PFSK-1 (cell line): ENCODE measurements around the gene RIT2.

Source experiments
- FOXP2 ChIP-seq: optimal IDR thresholded peaks from 2 replicates; pipeline ENCODE3; 2011; ENCODE audit warnings: borderline replicate concordance, control low read depth, inconsistent platforms; ENCODE audit not compliant: insufficient read depth; ENCODE audit errors: extremely low read length, extremely low read depth
- POLR2AphosphoS5 ChIP-seq: IDR thresholded peaks from 2 replicates; pipeline ENCODE4 v1.6.1; 2012; ENCODE audit warnings: low read depth, mild to moderate bottlenecking, control low read depth, low read length, moderate library complexity
- SIN3A ChIP-seq: IDR thresholded peaks from 2 replicates; pipeline ENCODE4 v1.6.1; 2012; ENCODE audit warnings: mild to moderate bottlenecking, low read length, moderate library complexity, borderline replicate concordance; ENCODE audit not compliant: insufficient read depth
- TAF1 ChIP-seq: IDR thresholded peaks from 2 replicates; pipeline ENCODE4 v1.6.1; 2012; ENCODE audit warnings: low read length, control low read depth, borderline replicate concordance; ENCODE audit not compliant: insufficient read depth
- TF ChIP-seq, protein P1 (sequence below), 2 experiments: IDR thresholded peaks; 2 replicates each; pipeline versions ENCODE4 v1.6.1 to v1.8.0; 2011 to 2012; ENCODE audit warnings: low read depth in 2 of 2, low read length in 2 of 2, control low read depth in 1 of 2, inconsistent platforms in 1 of 2, mild to moderate bottlenecking in 1 of 2, moderate library complexity in 1 of 2; ENCODE audit not compliant: insufficient read depth in 1 of 2

The RIT2 gene

GRCh38 chr18:43158381-43158780, 42.9 kb upstream of the RIT2 start:
- no peak for TF ChIP-seq TAF1
- TF ChIP-seq SIN3A: no peak
- TF ChIP-seq, protein P1, sequence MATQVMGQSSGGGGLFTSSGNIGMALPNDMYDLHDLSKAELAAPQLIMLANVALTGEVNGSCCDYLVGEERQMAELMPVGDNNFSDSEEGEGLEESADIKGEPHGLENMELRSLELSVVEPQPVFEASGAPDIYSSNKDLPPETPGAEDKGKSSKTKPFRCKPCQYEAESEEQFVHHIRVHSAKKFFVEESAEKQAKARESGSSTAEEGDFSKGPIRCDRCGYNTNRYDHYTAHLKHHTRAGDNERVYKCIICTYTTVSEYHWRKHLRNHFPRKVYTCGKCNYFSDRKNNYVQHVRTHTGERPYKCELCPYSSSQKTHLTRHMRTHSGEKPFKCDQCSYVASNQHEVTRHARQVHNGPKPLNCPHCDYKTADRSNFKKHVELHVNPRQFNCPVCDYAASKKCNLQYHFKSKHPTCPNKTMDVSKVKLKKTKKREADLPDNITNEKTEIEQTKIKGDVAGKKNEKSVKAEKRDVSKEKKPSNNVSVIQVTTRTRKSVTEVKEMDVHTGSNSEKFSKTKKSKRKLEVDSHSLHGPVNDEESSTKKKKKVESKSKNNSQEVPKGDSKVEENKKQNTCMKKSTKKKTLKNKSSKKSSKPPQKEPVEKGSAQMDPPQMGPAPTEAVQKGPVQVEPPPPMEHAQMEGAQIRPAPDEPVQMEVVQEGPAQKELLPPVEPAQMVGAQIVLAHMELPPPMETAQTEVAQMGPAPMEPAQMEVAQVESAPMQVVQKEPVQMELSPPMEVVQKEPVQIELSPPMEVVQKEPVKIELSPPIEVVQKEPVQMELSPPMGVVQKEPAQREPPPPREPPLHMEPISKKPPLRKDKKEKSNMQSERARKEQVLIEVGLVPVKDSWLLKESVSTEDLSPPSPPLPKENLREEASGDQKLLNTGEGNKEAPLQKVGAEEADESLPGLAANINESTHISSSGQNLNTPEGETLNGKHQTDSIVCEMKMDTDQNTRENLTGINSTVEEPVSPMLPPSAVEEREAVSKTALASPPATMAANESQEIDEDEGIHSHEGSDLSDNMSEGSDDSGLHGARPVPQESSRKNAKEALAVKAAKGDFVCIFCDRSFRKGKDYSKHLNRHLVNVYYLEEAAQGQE (IDR thresholded peaks at IDR 0.05; ENCODE audit: insufficient read depth in 1 of 2, low read depth in 2 of 2, low read length in 2 of 2): no peak
- no peak for TF ChIP-seq POLR2AphosphoS5
- TF ChIP-seq FOXP2: no peak

DNA sequence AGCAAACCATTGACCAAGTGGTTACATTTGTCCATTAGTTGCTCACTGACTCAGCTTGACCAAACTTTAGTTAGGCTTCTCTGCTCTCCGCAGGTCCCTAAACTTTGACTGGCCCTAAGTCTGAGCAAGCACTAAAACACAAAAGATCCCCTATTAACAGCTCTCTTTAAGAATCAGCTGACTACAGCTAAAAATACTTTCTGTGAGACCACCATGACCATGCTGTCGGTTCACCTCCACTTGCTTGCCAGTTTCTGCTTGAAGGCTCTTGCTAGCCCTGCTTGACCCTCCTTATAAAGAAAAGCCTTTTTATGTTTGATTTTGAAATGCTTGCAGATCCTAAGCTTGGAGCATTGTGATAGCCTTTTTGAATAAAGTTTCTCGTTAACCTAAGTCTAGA, 40.4 kb upstream of the RIT2 start:
- TF ChIP-seq SIN3A (no peak), FOXP2 (no peak), TAF1 (no peak), POLR2AphosphoS5 (no peak)
- TF ChIP-seq, protein P1 (IDR thresholded peaks at IDR 0.05; ENCODE audit: insufficient read depth in 1 of 2, low read depth in 2 of 2, low read length in 2 of 2): no peak

DNA sequence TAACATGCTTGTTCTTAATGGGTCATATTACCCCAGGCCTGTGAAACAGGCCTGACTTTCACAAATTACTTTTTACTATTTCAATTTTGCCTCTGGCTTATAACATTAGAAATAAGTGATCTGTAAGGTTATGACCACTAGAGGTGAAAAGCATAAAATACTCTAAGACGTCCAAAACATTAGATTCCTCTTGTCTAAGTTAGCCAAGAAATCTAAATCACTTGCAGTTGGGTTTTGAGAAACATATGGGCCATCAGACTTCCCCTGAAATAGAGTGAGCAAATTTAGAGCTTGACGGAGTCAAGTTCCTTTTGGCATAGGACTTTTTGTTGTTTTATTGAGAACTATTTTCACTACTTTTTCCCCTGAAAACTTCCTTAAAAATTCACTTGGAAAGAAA, 32.7 kb upstream of the RIT2 start:
- TF ChIP-seq, protein P1 (IDR thresholded peaks at IDR 0.05; ENCODE audit: insufficient read depth in 1 of 2, low read depth in 2 of 2, low read length in 2 of 2): no peak
- TF ChIP-seq TAF1: no peak
- no peak for TF ChIP-seq SIN3A
- no peak for TF ChIP-seq POLR2AphosphoS5
- no peak for TF ChIP-seq FOXP2

GRCh38 chr18:43141208-43141607, 25.7 kb upstream of the RIT2 start:
- TF ChIP-seq, protein P1 (IDR thresholded peaks at IDR 0.05; ENCODE audit: insufficient read depth in 1 of 2, low read depth in 2 of 2, low read length in 2 of 2): no peak
- no peak for TF ChIP-seq TAF1

DNA sequence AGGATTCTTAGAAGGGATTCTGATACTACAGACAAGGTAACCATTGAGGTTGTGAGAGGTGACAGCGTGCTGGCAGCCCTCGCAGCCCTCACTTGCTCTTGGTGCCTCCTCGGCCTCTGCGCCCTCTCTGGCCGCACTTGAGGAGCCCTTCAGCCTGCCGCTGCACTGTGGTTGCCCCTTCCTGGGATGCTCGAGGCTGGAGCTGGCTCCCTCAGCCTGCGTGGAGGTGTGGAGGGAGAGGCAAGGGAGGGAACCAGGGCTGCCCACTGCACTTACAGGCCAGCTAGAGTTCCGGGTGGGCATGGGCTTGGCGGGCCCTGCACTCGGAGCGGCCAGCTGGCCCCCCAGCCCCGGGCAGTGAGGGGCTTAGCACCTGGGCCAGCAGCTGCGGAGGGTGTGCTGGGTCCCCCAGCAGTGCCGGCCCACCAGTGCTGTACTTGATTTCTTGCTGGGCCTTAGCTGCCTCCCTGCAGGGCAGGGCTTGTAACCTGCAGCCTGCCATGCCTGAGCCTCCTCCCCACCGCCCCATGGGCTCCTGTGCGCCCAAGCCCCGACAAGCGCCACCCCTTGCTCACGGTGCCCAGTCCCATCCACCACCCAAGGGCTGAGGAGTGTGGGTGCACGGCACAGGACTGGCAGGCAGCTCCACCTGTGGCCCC, 23.9 kb upstream of the RIT2 start:
- TF ChIP-seq SIN3A (no peak), POLR2AphosphoS5 (no peak), TAF1 (no peak), FOXP2 (no peak)
- TF ChIP-seq, protein P1 (IDR thresholded peaks at IDR 0.05; ENCODE audit: insufficient read depth in 1 of 2, low read depth in 2 of 2, low read length in 2 of 2): no peak
